ENCODE measurements around the gene SYT12.

SYT12 gene

GRCh38 chr11:67054836-67055523 lies 32.0 kb downstream of the SYT12 start (continued):
- TF ChIP-seq ZBTB49 (tag by site-specific recombination; IDR thresholded peaks at IDR 0.05; ENCODE audit: low read depth), result no peak
- no peak for TF ChIP-seq ZNF449 (tag by site-specific recombination; IDR thresholded peaks at IDR 0.05)
- TF ChIP-seq ZNF701 (tag by site-specific recombination; IDR thresholded peaks at IDR 0.05), result no peak
- TF ChIP-seq BCL6B (tag by site-specific recombination; IDR thresholded peaks at IDR 0.05), result no peak
- no peak for TF ChIP-seq ZNF549 (tag by site-specific recombination; IDR thresholded peaks at IDR 0.05)
- no peak for TF ChIP-seq GLI2 (tag by site-specific recombination; IDR thresholded peaks at IDR 0.05; ENCODE audit: borderline replicate concordance, low read depth)
- TF ChIP-seq ZBTB8A (tag by site-specific recombination; IDR thresholded peaks at IDR 0.05), result peak; percentile 42; the same call in 1 of the 2 replicates
- peak; percentile 42; the same call in 1 of the 2 replicates for TF ChIP-seq ZNF664 (tag by site-specific recombination; IDR thresholded peaks at IDR 0.05)
- peak; percentile 59; the same call in 1 of the 2 replicates for TF ChIP-seq BCL11A (tag by site-specific recombination; IDR thresholded peaks at IDR 0.05; ENCODE audit: low read depth)
- TF ChIP-seq ZNF239 (tag by site-specific recombination; IDR thresholded peaks at IDR 0.05), result no peak
- no peak for TF ChIP-seq ZNF830 (tag by site-specific recombination; IDR thresholded peaks at IDR 0.05; ENCODE audit: low read depth)
- TF ChIP-seq ZNF324 (tag by site-specific recombination; IDR thresholded peaks at IDR 0.05), result peak; percentile 87; the same call in 1 of the 2 replicates
- TF ChIP-seq ZNF785 (tag by site-specific recombination; IDR thresholded peaks at IDR 0.05), result no peak
- TF ChIP-seq ZNF366 (tag by site-specific recombination; conservative IDR thresholded peaks at IDR 0.05), result peak; percentile 71; the same call in 1 of the 2 replicates
- TF ChIP-seq TCF7L2 (IDR thresholded peaks at IDR 0.05; ENCODE audit: borderline replicate concordance, low read depth, low read length), result no peak
- no peak for TF ChIP-seq ZNF121 (tag by site-specific recombination; IDR thresholded peaks at IDR 0.05)
- TF ChIP-seq ZNF302 (tag by site-specific recombination; IDR thresholded peaks at IDR 0.05; ENCODE audit: low read depth), result no peak
- TF ChIP-seq ZBTB7A (tag by site-specific recombination; IDR thresholded peaks at IDR 0.05; ENCODE audit: low read depth), result peak; percentile 64; the same call in 1 of the 2 replicates
- TF ChIP-seq ZNF791 (tag by site-specific recombination; IDR thresholded peaks at IDR 0.05), result no peak
- no peak for TF ChIP-seq YY1 (tag by site-specific recombination; IDR thresholded peaks at IDR 0.05)
- TF ChIP-seq ZNF280D (tag by site-specific recombination; IDR thresholded peaks at IDR 0.05), result peak; percentile 95
- no peak for TF ChIP-seq ZNF555 (tag by site-specific recombination; conservative IDR thresholded peaks at IDR 0.05)
- peak; percentile 90 for TF ChIP-seq PATZ1 (tag by site-specific recombination; IDR thresholded peaks at IDR 0.05)
- peak; percentile 96 for TF ChIP-seq ZFP69B (tag by site-specific recombination; IDR thresholded peaks at IDR 0.05)
- TF ChIP-seq ZNF266 (tag by site-specific recombination; IDR thresholded peaks at IDR 0.05; ENCODE audit: low read depth), result no peak
- TF ChIP-seq ZNF274 (IDR thresholded peaks at IDR 0.05; ENCODE audit: low read length), result no peak
- TF ChIP-seq ZNF274 (tag by site-specific recombination; IDR thresholded peaks at IDR 0.05; ENCODE audit: borderline replicate concordance), result no peak
- peak; percentile 73; the same call in 1 of the 2 replicates for TF ChIP-seq KLF9 (tag by site-specific recombination; IDR thresholded peaks at IDR 0.05; ENCODE audit: low read depth)
- no peak for TF ChIP-seq ZNF19 (tag by site-specific recombination; IDR thresholded peaks at IDR 0.05; ENCODE audit: low read depth)
